GM12878 (cell line): ENCODE results near the gene H6PD. TPM values are rescaled to one million over a fixed set of nuclear protein-coding genes. Genes with fewer than 3 reads are reported as not detected.
A peak's percentile ranks its signal among the peaks of the same experiment; 100 is the strongest.

Experiments used
- ATF7 ChIP-seq: fragments of 450-650 bp; IDR thresholded peaks from 2 replicates; pipeline ENCODE4 v1.6.1; 2016; ENCODE audit warnings: low read depth, mild to moderate bottlenecking
- BCL11A ChIP-seq: IDR thresholded peaks from 2 replicates; pipeline ENCODE4 v1.6.1; 2011; ENCODE audit warnings: low read depth, low read length
- CEBPB ChIP-seq, 2 experiments: fragments of 150-350 bp in 1 of 2; IDR thresholded peaks; 2 replicates each; pipeline ENCODE4 v1.6.1; 2012 to 2014; ENCODE audit warnings: low read depth in 2 of 2, low read length in 2 of 2, borderline replicate concordance in 1 of 2, inconsistent platforms in 1 of 2
- CREM ChIP-seq: IDR thresholded peaks from 2 replicates; pipeline ENCODE4 v1.6.1; 2014; ENCODE audit warnings: antibody characterized with exemption, low read depth
- EGR1 ChIP-seq, 2 experiments: IDR thresholded peaks; 1 replicate in 1 of 2; 2 replicates in 1 of 2; pipeline ENCODE4 v1.6.1; 2011 to 2012; ENCODE audit warnings: low read depth in 2 of 2, low read length in 2 of 2, borderline replicate concordance in 1 of 2, mild to moderate bottlenecking in 1 of 2, moderate library complexity in 1 of 2
- FOS ChIP-seq: IDR thresholded peaks from 3 replicates; pipeline ENCODE4 v1.6.1; 2011; ENCODE audit warnings: borderline replicate concordance; ENCODE audit not compliant: insufficient read length; ENCODE audit errors: extremely low read depth
- HCFC1 ChIP-seq: fragments of 150-350 bp; IDR thresholded peaks from 2 replicates; pipeline ENCODE4 v1.6.1; 2014; ENCODE audit warnings: low read length
- HDGF ChIP-seq: fragments of 450-650 bp; IDR thresholded peaks from 2 replicates; pipeline ENCODE4 v1.6.1; 2016; ENCODE audit warnings: antibody characterized with exemption
- IRF3 ChIP-seq: fragments of 450-650 bp; IDR thresholded peaks from 2 replicates; pipeline ENCODE4 v1.6.1; 2014; ENCODE audit warnings: mild to moderate bottlenecking
- IRF4 ChIP-seq: IDR thresholded peaks from 2 replicates; pipeline ENCODE4 v1.6.1; 2011; ENCODE audit warnings: low read depth, low read length
- JUNB ChIP-seq: IDR thresholded peaks from 2 replicates; pipeline ENCODE4 v1.6.1; 2016; ENCODE audit warnings: antibody characterized with exemption, mild to moderate bottlenecking
- JUND ChIP-seq: IDR thresholded peaks from 2 replicates; pipeline ENCODE4 v1.6.1; 2012; ENCODE audit warnings: low read depth, mild to moderate bottlenecking, low read length, improper control_type of control experiment, moderate library complexity
- KDM1A ChIP-seq: fragments of 200-600 bp; sonication (generic); IDR thresholded peaks from 2 replicates; pipeline ENCODE4 v1.6.1; 2016; ENCODE audit warnings: borderline replicate concordance
- KLF5 ChIP-seq: fragments of 450-650 bp; IDR thresholded peaks from 2 replicates; pipeline ENCODE4 v1.6.1; 2014; ENCODE audit warnings: mild to moderate bottlenecking; ENCODE audit not compliant: partially characterized antibody
- MEF2B ChIP-seq: fragments of 450-650 bp; IDR thresholded peaks from 2 replicates; pipeline ENCODE4 v1.6.1; 2018; ENCODE audit warnings: mild to moderate bottlenecking, moderate library complexity; ENCODE audit not compliant: partially characterized antibody, poor library complexity, severe bottlenecking
- SMAD1 ChIP-seq: fragments of 450-650 bp; IDR thresholded peaks from 2 replicates; pipeline ENCODE4 v1.6.1; 2018; ENCODE audit warnings: mild to moderate bottlenecking, low read depth; ENCODE audit not compliant: partially characterized antibody
- SPI1 ChIP-seq: IDR thresholded peaks from 2 replicates; pipeline ENCODE4 v1.6.1; 2011; ENCODE audit warnings: low read depth, mild to moderate bottlenecking, low read length, moderate library complexity, borderline replicate concordance; ENCODE audit not compliant: insufficient read depth
- SUPT20H ChIP-seq: IDR thresholded peaks from 2 replicates; pipeline ENCODE4 v1.6.1; 2011; ENCODE audit warnings: low read depth, mild to moderate bottlenecking, low read length, moderate library complexity, borderline replicate concordance; ENCODE audit not compliant: control insufficient read depth
- ZBTB33 ChIP-seq: fragments of 450-650 bp; IDR thresholded peaks from 2 replicates; pipeline ENCODE4 v1.6.1; 2017; ENCODE audit warnings: mild to moderate bottlenecking
- ZNF217 ChIP-seq: fragments of 450-650 bp; IDR thresholded peaks from 2 replicates; pipeline ENCODE4 v1.6.1; 2017; ENCODE audit warnings: antibody characterized with exemption, mild to moderate bottlenecking
- ZNF274 ChIP-seq: IDR thresholded peaks from one replicate; pipeline ENCODE4 v1.8.0; 2011; ENCODE audit not compliant: insufficient read length, insufficient read depth
- ZNF687 ChIP-seq: fragments of 450-650 bp; IDR thresholded peaks from 2 replicates; pipeline ENCODE4 v1.6.1; 2017; ENCODE audit warnings: mild to moderate bottlenecking, moderate library complexity
- ZZZ3 ChIP-seq: IDR thresholded peaks from 2 replicates; pipeline ENCODE4 v1.6.1; 2011; ENCODE audit warnings: low read depth; ENCODE audit not compliant: control insufficient read depth, insufficient read length
- polyA plus RNA-seq, 11 experiments: library from polyadenylated mRNA; depleted of rRNA in 4 of 11; unstranded in 6 of 11; stranded (reverse) in 5 of 11; fragments of >200 nt; fragmentation: Nextera tagmentation in 4 of 11; fragmentation: Illumina TruSeq in 1 of 11; extraction: Ambion mirVana in 4 of 11; extraction: Trizol in 1 of 11; gene quantifications; 1 replicate in 1 of 11; 2 replicates in 10 of 11; pipeline versions ENCODE4 v1.2.1 to v1.2.3, GENCODE V29; 2011 to 2016; ENCODE audit warnings: inconsistent platforms in 2 of 11, missing spikeins in 2 of 11, low read depth in 1 of 11
- total RNA-seq, 4 experiments: library from RNA; depleted of rRNA in 3 of 4; stranded (reverse); fragments of >200 nt in 3 of 4; fragmentation: Illumina TruSeq in 1 of 4; extraction: Trizol in 1 of 4; gene quantifications; 2 replicates each; pipeline versions ENCODE4 v1.2.1 to v1.2.3, GENCODE V29; 2013 to 2021

H6PD gene
- total and polyA plus RNA-seq, 10 of the 15 experiments (the other 5 are each of a cell fraction or from before 2014, with no cell fraction given) = 1.2 to 20.7 (median 7.7) TPM

- TF ChIP-seq HCFC1 = no peak
- no peak for TF ChIP-seq JUND
- TF ChIP-seq KDM1A = no peak
- TF ChIP-seq CREM = peak; percentile 14; the same call in 1 of the 2 replicates
- TF ChIP-seq CEBPB (IDR thresholded peaks at IDR 0.05; ENCODE audit: borderline replicate concordance in 1 of 2, low read depth in 2 of 2, low read length in 2 of 2) = no peak
- no peak for TF ChIP-seq IRF4
- TF ChIP-seq FOS = no peak
- peak; percentile 94 for TF ChIP-seq ZNF687
- no peak for TF ChIP-seq ZZZ3
- no peak for TF ChIP-seq KLF5
- no peak for TF ChIP-seq ZNF274
- no peak for TF ChIP-seq SUPT20H
- TF ChIP-seq ZBTB33 = no peak
- no peak for TF ChIP-seq JUNB
- no peak for TF ChIP-seq HDGF
- peak in 1 of 2 experiments; percentile 93; a peak in 2 of 3 replicates for TF ChIP-seq EGR1 (IDR thresholded peaks at IDR 0.05; ENCODE audit: borderline replicate concordance in 1 of 2, low read depth in 2 of 2, low read length in 2 of 2)
- TF ChIP-seq ATF7 = no peak
- no peak for TF ChIP-seq IRF3
- no peak for TF ChIP-seq SMAD1
- no peak for TF ChIP-seq MEF2B
- TF ChIP-seq BCL11A = no peak
- TF ChIP-seq SPI1 = no peak
- peak; percentile 53 for TF ChIP-seq ZNF217
Observed at GRCh38 chr1:9234223-9235095, at the start of gene H6PD (continued).
